ENCODE data around the gene INPP5F.

DNA sequence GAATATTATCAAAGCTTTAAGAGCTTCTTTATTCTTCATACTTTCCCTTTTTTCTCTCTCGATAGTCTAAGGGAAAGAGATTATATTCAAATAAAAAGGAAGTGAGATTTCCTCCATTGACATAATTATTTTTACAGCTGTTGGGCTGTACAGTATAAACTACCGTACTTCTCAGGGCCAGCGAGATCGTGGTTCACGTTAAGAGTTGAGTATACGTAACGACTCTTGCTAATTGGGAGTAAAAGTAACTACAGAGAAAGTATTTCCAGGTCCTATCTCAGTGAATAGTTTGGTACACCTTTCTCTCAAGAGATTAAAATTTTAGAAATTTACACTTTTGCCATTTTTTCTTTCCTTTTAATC, 57.8 kb downstream of the INPP5F start:
- TF ChIP-seq GATA1 (IDR thresholded peaks at IDR 0.05; ENCODE audit: low read depth, low read length) = no peak
- no peak for TF ChIP-seq POLR2A (IDR thresholded peaks at IDR 0.05; ENCODE audit: low read length)
